A549 (cell line): ENCODE measurements around the gene SLC6A16. TPM values are rescaled to one million over a fixed set of nuclear protein-coding genes. Genes with fewer than 3 reads are reported as not detected.

Source experiments
- ATAC-seq, 2 experiments: fragments of 200-7000 bp in 1 of 2; fragments of >200 bp in 1 of 2; cut with Nextera tagmentation in 1 of 2; cut with Tn5 transposase in 1 of 2; 3 replicates each; pipeline versions ENCODE4 v1.8.0 to v1.9.1; 2018 to 2020; ENCODE audit warnings: mild to moderate bottlenecking in 1 of 2, moderate library complexity in 1 of 2
- CTCF ChIA-PET: fragments of 300-600 bp; sonication (Branson Sonifier 250); formaldehyde crosslinking; extraction: SDS; loops from one replicate; lab custom pipeline; 2021; ENCODE audit warnings: antibody characterized with exemption, inconsistent platforms; lab: Yijun Ruan, JAX
- POLR2A ChIA-PET: fragments of 350-600 bp; formaldehyde crosslinking; extraction: SDS; loops from one replicate; lab custom pipeline; 2021; ENCODE audit warnings: antibody characterized with exemption, inconsistent platforms; lab: Yijun Ruan, JAX
- DNase-seq, 2 experiments: peaks; one replicate each; pipeline versions ENCODE4 v3.0.0 to v3.0.0-alpha.2; 2011 to 2016; ENCODE audit warnings: low read depth in 1 of 2, low spot score in 1 of 2
- FAIRE-seq: peaks from 2 replicates; lab custom pipeline; 2011; peaks lifted over from hg19 to GRCh38; lab: Jason Lieb, UNC
- H3K27ac ChIP-seq, 2 experiments: fragments of >200 bp; sonication (Bioruptor Twin); formaldehyde crosslinking; 3 replicates each; pipeline ENCODE4 v1.5.1; 2016 to 2017
- H3K4me1 ChIP-seq: fragments of >200 bp; sonication (Bioruptor Twin); formaldehyde crosslinking; 3 replicates; pipeline ENCODE4 v1.6.1; 2016
- H3K4me2 ChIP-seq: fragments of >200 bp; sonication (Bioruptor Twin); formaldehyde crosslinking; 3 replicates; pipeline ENCODE4 v1.6.1; 2016
- H3K4me3 ChIP-seq: fragments of >200 bp; sonication (Bioruptor Twin); formaldehyde crosslinking; 3 replicates; pipeline ENCODE4 v1.5.1; 2016
- H3K9me3 ChIP-seq: fragments of >200 bp; sonication (Bioruptor Twin); formaldehyde crosslinking; 3 replicates; pipeline ENCODE4 v1.6.1; 2016
- ATOH8 ChIP-seq: fragments of 250-450 bp; sonication (Bioruptor Pico); IDR thresholded peaks from 2 replicates; pipeline ENCODE4 v1.5.0; 2020; ENCODE audit warnings: low read depth, mild to moderate bottlenecking, moderate library complexity
- CBX2 ChIP-seq: fragments of 200-600 bp; sonication (generic); IDR thresholded peaks from 2 replicates; pipeline ENCODE4 v1.6.1; 2016; ENCODE audit warnings: low read depth, mild to moderate bottlenecking, borderline replicate concordance
- CHD2 ChIP-seq: fragments of 150-350 bp; IDR thresholded peaks from 2 replicates; pipeline ENCODE4 v1.6.1; 2014; ENCODE audit warnings: low read length; ENCODE audit not compliant: partially characterized antibody
- CTCF ChIP-seq: fragments of >200 bp; sonication (Bioruptor Twin); formaldehyde crosslinking; IDR thresholded peaks from 3 replicates; pipeline ENCODE4 v1.5.1; 2016
- E2F6 ChIP-seq: IDR thresholded peaks from 2 replicates; pipeline ENCODE4 v1.6.1; 2012; ENCODE audit warnings: low read depth, borderline replicate concordance
- EHMT2 ChIP-seq: fragments of 200-600 bp; sonication (generic); IDR thresholded peaks from 2 replicates; pipeline ENCODE4 v1.6.1; 2016; ENCODE audit warnings: antibody characterized with exemption, low read depth, mild to moderate bottlenecking, moderate library complexity
- EP300 ChIP-seq, 2 experiments: fragments of >200 bp; sonication (Bioruptor Twin); formaldehyde crosslinking; IDR thresholded peaks; 2 replicates in 1 of 2; 3 replicates in 1 of 2; pipeline ENCODE4 v1.6.1; 2016 to 2017
- FOSL2 ChIP-seq, 2 experiments: fragments of 450-650 bp in 1 of 2; fragments of >200 bp in 1 of 2; sonication (Bioruptor Twin) in 1 of 2; formaldehyde crosslinking; IDR thresholded peaks; 2 replicates each; pipeline versions ENCODE4 v1.5.0 to v1.6.1; 2016 to 2020; ENCODE audit warnings: mild to moderate bottlenecking in 1 of 2, moderate library complexity in 1 of 2
- HDAC2 ChIP-seq: fragments of 200-600 bp; sonication (generic); IDR thresholded peaks from 2 replicates; pipeline ENCODE4 v1.6.1; 2016
- HEYL ChIP-seq: fragments of 250-450 bp; sonication (Bioruptor Pico); IDR thresholded peaks from 2 replicates; pipeline ENCODE4 v1.8.0; 2021; ENCODE audit warnings: mild to moderate bottlenecking, moderate library complexity
- HMGXB4 ChIP-seq: fragments of 250-450 bp; sonication (Bioruptor Pico); IDR thresholded peaks from 2 replicates; pipeline ENCODE4 v1.5.0; 2021; ENCODE audit warnings: mild to moderate bottlenecking, moderate library complexity, borderline replicate concordance
- HOXA7 ChIP-seq: fragments of 250-450 bp; sonication (Bioruptor Pico); IDR thresholded peaks from 2 replicates; pipeline ENCODE4 v1.5.0; 2020; ENCODE audit warnings: mild to moderate bottlenecking, moderate library complexity
- HOXB13 ChIP-seq: fragments of 250-450 bp; sonication (Bioruptor Pico); IDR thresholded peaks from 2 replicates; pipeline ENCODE4 v1.5.0; 2020; ENCODE audit warnings: low read depth, mild to moderate bottlenecking, moderate library complexity
- JUN ChIP-seq, 2 experiments: fragments of >200 bp; sonication (Bioruptor Twin); formaldehyde crosslinking; IDR thresholded peaks; 2 replicates in 1 of 2; 3 replicates in 1 of 2; pipeline ENCODE4 v1.6.1; 2016 to 2017
- JUNB ChIP-seq: fragments of >200 bp; sonication (Bioruptor Twin); formaldehyde crosslinking; IDR thresholded peaks from 2 replicates; pipeline ENCODE4 v1.6.1; 2016
- KDM1A ChIP-seq: fragments of 200-600 bp; sonication (generic); IDR thresholded peaks from 2 replicates; pipeline ENCODE4 v1.6.1; 2016; ENCODE audit warnings: low read depth, mild to moderate bottlenecking
- MYC ChIP-seq: IDR thresholded peaks from 2 replicates; pipeline ENCODE4 v1.6.1; 2012; ENCODE audit warnings: mild to moderate bottlenecking, inconsistent platforms, low read length, improper control_type of control experiment, borderline replicate concordance
- NPAS2 ChIP-seq: fragments of 250-450 bp; sonication (Bioruptor Pico); IDR thresholded peaks from 2 replicates; pipeline ENCODE4 v1.8.0; 2022; ENCODE audit warnings: mild to moderate bottlenecking, moderate library complexity, borderline replicate concordance
- PBX3 ChIP-seq: IDR thresholded peaks from 2 replicates; pipeline ENCODE4 v1.6.1; 2012
- POLR2AphosphoS2 ChIP-seq: conservative IDR thresholded peaks from 2 replicates; pipeline ENCODE4 v1.6.1; 2012; ENCODE audit warnings: low read length, improper control_type of control experiment, inconsistent platforms
- RAD21 ChIP-seq, 2 experiments: fragments of >200 bp in 1 of 2; sonication (Bioruptor Twin) in 1 of 2; formaldehyde crosslinking in 1 of 2; IDR thresholded peaks in 1 of 2; conservative IDR thresholded peaks in 1 of 2; 2 replicates in 1 of 2; 3 replicates in 1 of 2; pipeline ENCODE4 v1.6.1; 2012 to 2018; ENCODE audit warnings: inconsistent platforms in 1 of 2
- RFX5 ChIP-seq: fragments of 450-650 bp; IDR thresholded peaks from 2 replicates; pipeline ENCODE4 v1.7.1; 2014; ENCODE audit warnings: antibody characterized with exemption, mild to moderate bottlenecking, moderate library complexity
- RNF2 ChIP-seq: fragments of 200-600 bp; sonication (generic); IDR thresholded peaks from 2 replicates; pipeline ENCODE4 v1.6.1; 2016; ENCODE audit warnings: low read depth, mild to moderate bottlenecking, antibody characterized with exemption, moderate library complexity, borderline replicate concordance
- SMC3 ChIP-seq: fragments of >200 bp; sonication (Bioruptor Twin); formaldehyde crosslinking; IDR thresholded peaks from 3 replicates; pipeline ENCODE4 v1.6.1; 2018; ENCODE audit warnings: inconsistent platforms
- TFCP2L1 ChIP-seq: fragments of 250-450 bp; sonication (Bioruptor Pico); IDR thresholded peaks from 2 replicates; pipeline ENCODE4 v1.5.0; 2021; ENCODE audit warnings: mild to moderate bottlenecking
- TP53 ChIP-seq: fragments of 250-450 bp; sonication (Bioruptor Pico); IDR thresholded peaks from 2 replicates; pipeline ENCODE4 v1.5.0; 2021; ENCODE audit warnings: mild to moderate bottlenecking, moderate library complexity
- ZC3H11A ChIP-seq: fragments of 450-650 bp; IDR thresholded peaks from 2 replicates; pipeline ENCODE4 v1.6.1; 2014; ENCODE audit warnings: antibody characterized with exemption, mild to moderate bottlenecking
- WGBS: methylation state at CpG from one replicate; pipeline ENCODE4 v1.1.6; 2017; ENCODE audit errors: missing lambda C conversion rate; 5-methylcytosine and 5-hydroxymethylcytosine counted together
- polyA plus RNA-seq, 4 experiments: library from polyadenylated mRNA; depleted of rRNA in 3 of 4; stranded (reverse); fragments of >200 nt; fragmentation: RNase III in 1 of 4; extraction: RNeasy Plus Mini Kit Qiagen cat#74134 plus additional on column Dnase treatment in 1 of 4; gene quantifications; 2 replicates in 3 of 4; 3 replicates in 1 of 4; pipeline ENCODE4 v1.2.3, GENCODE V29; 2011 to 2017

Gene SLC6A16
- polyA plus RNA-seq, 2 of the 4 experiments (the other 2 are of a cell fraction), result 3.2 to 5.9 TPM

- TF ChIP-seq EHMT2 (no peak), HOXA7 (CRISPR knock-in tag) (no peak)
- no peak for FAIRE-seq
- Histone ChIP-seq H3K4me1 (no peaks in the 10 kb centered on the region), H3K4me2 (no peak overlapping the region), H3K4me3 (no peak overlapping the region), H3K9me3 (no peaks in the 10 kb centered on the region), H3K27ac (no peak overlapping the region)
- ChIA-PET CTCF (interaction anchor here (0.8 to 6.1 kb wide), 4 partner anchors 13 to 70 kb away, joined by 3 to 50 read pairs (median 3); no protein-coding TSS in a partner anchor), POLR2A (no interaction called here)
- 84% methylated on average over 3 of the region's 3 CpGs for WGBS
- ATAC-seq, result no peak
- DNase-seq, result no peak
Measured at GRCh38 chr19:49297403-49297802, 27.6 kb downstream of the SLC6A16 start.

GRCh38 chr19:49295208-49295880 lies 29.6 kb downstream of the SLC6A16 start:
- TF ChIP-seq MYC, result no peak
- no peak for TF ChIP-seq NPAS2 (CRISPR knock-in tag)
- no peak for TF ChIP-seq FOSL2 (IDR thresholded peaks at IDR 0.05)
- TF ChIP-seq FOSL2 (CRISPR knock-in tag; IDR thresholded peaks at IDR 0.05), result no peak
- TF ChIP-seq TP53, result no peak
- no peak for TF ChIP-seq KDM1A
- no peak for TF ChIP-seq E2F6
- no peak for TF ChIP-seq HMGXB4
- no peak for TF ChIP-seq ZC3H11A
- no peak for TF ChIP-seq JUNB
- no peak for TF ChIP-seq CBX2
- no peak for TF ChIP-seq HOXB13 (CRISPR knock-in tag)
- no peak for TF ChIP-seq HDAC2
- TF ChIP-seq TFCP2L1 (CRISPR knock-in tag), result no peak
- TF ChIP-seq POLR2AphosphoS2, result no peak
- no peak for TF ChIP-seq PBX3
- no peaks in the 10 kb centered on the region for H3K9me3 ChIP-seq
- DNase-seq (no peak), ATAC-seq (no peak), FAIRE-seq (no peak)
- H3K4me2 ChIP-seq, result no peak overlapping the region
- POLR2A ChIA-PET, result no interaction called here
- no peaks in the 10 kb centered on the region for H3K4me1 ChIP-seq
- WGBS, result 88% methylated on average over 8 of the region's 8 CpGs
- CTCF ChIA-PET, result interaction anchor here (0.6 to 0.9 kb wide), 4 partner anchors 53 to 179 kb away, joined by 3 to 4 read pairs (median 4); no protein-coding TSS in a partner anchor
- no peak overlapping the region for H3K27ac ChIP-seq
- H3K4me3 ChIP-seq, result no peak overlapping the region

- no peaks in the 10 kb centered on the region for H3K4me1 ChIP-seq
- FAIRE-seq (no peak), ATAC-seq (no peak), DNase-seq (no peak)
- no peak overlapping the region for H3K4me3 ChIP-seq
- ChIA-PET POLR2A (no interaction called here), CTCF (interaction anchor here (0.9 to 3.9 kb wide), 5 partner anchors 7 to 85 kb away, joined by 3 to 35 read pairs (median 4); no protein-coding TSS in a partner anchor)
- TF ChIP-seq JUN (IDR thresholded peaks at IDR 0.05), result no peak
- no peak for TF ChIP-seq RFX5
- TF ChIP-seq RNF2, result no peak
- TF ChIP-seq EP300 (IDR thresholded peaks at IDR 0.05), result no peak
- TF ChIP-seq ATOH8 (CRISPR knock-in tag), result no peak
- TF ChIP-seq RAD21 (conservative IDR thresholded peaks at IDR 0.05 in 1 of 2, IDR thresholded peaks at IDR 0.05 in 1 of 2), result no peak
- no peak for TF ChIP-seq CHD2
- no peak for TF ChIP-seq SMC3
- TF ChIP-seq CTCF, result no peak
- TF ChIP-seq HOXB13 (CRISPR knock-in tag), result no peak
- TF ChIP-seq HEYL, result no peak
- H3K9me3 ChIP-seq, result no peaks in the 10 kb centered on the region
- no peak overlapping the region for H3K27ac ChIP-seq
- H3K4me2 ChIP-seq, result no peak overlapping the region
- 82% methylated on average over 6 of the region's 6 CpGs for WGBS
Measured at GRCh38 chr19:49294401-49294800, 30.6 kb downstream of the SLC6A16 start.
